Activated CD8-positive, alpha-beta T cell treated with anti-CD3 and anti-CD28 coated beads for 36 hours (primary cell): ENCODE data around the gene TARS2. TPM values are rescaled to one million over a fixed set of nuclear protein-coding genes. Genes with fewer than 3 reads are reported as not detected.

ENCODE experiments used
- ATAC-seq: fragments of 200-7000 bp; cut with Tn5 transposase; one replicate; pipeline ENCODE4 v1.10.0; 2021; ENCODE audit warnings: mild to moderate bottlenecking, moderate library complexity
- CTCF ChIA-PET: fragments of 350-600 bp; sonication (Branson Sonifier 250); formaldehyde crosslinking; loops from one replicate; lab custom pipeline; 2021; ENCODE audit warnings: antibody characterized with exemption; lab: Charles Lee
- POLR2A ChIA-PET: fragments of 350-600 bp; sonication (Branson Sonifier 250); formaldehyde crosslinking; loops from one replicate; lab custom pipeline; 2021; ENCODE audit warnings: antibody characterized with exemption; lab: Charles Lee
- DNase-seq: peaks from one replicate; pipeline ENCODE4 v3.0.0-alpha.2; 2020
- H3K27ac Mint-ChIP-seq: one replicate; pipeline ENCODE4 v1.8.0; 2021; ENCODE audit warnings: mild to moderate bottlenecking, mixed read lengths
- H3K27me3 Mint-ChIP-seq: one replicate; pipeline ENCODE4 v1.8.0; 2021; ENCODE audit warnings: mixed read lengths
- H3K36me3 Mint-ChIP-seq: one replicate; pipeline ENCODE4 v1.8.0; 2021; ENCODE audit warnings: low read depth, mixed read lengths
- H3K4me1 Mint-ChIP-seq: one replicate; pipeline ENCODE4 v1.8.0; 2021; ENCODE audit warnings: low read depth, mixed read lengths
- H3K4me3 Mint-ChIP-seq: one replicate; pipeline ENCODE4 v1.8.0; 2021; ENCODE audit warnings: mild to moderate bottlenecking, moderate library complexity, mixed read lengths
- H3K9me3 Mint-ChIP-seq: one replicate; pipeline ENCODE4 v1.8.0; 2021; ENCODE audit warnings: mixed read lengths
- CTCF ChIP-seq: fragments of 200-600 bp; IDR thresholded peaks from one replicate; pipeline ENCODE4 v1.8.0; 2022; ENCODE audit warnings: antibody characterized with exemption, mild to moderate bottlenecking
- intact Hi-C: fragments of 100-400 bp; cut with micrococcal nuclease; formaldehyde crosslinking; loops from one replicate; pipeline ENCODE4 v1.10.0; 2022
- total RNA-seq, 2 experiments: library from RNA; stranded (reverse); gene quantifications; one replicate each; pipeline ENCODE4 v1.2.3, GENCODE V29; 2021

TARS2 gene
- total RNA-seq, 2 experiments from 2014 or later: 43.3 to 44.5 TPM

DNA sequence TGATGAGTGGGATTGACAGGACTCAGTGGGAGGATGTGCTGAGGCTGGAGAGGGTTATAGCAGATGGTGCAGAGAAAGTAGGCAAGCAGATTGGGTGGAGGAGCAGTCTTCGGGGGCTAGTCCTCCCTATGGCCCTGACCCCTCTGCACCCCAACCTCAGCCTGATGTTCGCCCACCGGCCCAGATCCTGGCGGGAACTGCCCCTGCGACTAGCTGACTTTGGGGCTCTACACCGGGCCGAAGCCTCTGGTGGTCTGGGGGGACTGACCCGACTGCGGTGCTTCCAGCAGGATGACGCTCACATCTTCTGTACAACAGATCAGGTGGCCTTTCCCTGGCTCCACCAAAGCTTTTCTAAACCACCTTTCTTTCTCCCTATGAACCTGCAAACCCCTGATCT, 11.1 kb downstream of the TARS2 start:
- POLR2A ChIA-PET: interaction anchor here (1.0 kb wide), 2 partner anchors 11 to 14 kb away, joined by 3 read pairs; partner anchors contain the start of gene TARS2
- no peaks in the 10 kb centered on the region for H3K9me3 Mint-ChIP-seq
- H3K27ac Mint-ChIP-seq: no peak overlapping the region
- intact Hi-C loops: no loop called here
- H3K4me1 Mint-ChIP-seq: no peaks in the 10 kb centered on the region
- TF ChIP-seq CTCF: no peak
- CTCF ChIA-PET: interaction anchor here (0.8 kb wide), 1 partner anchor 242 kb away, joined by 3 read pairs; no protein-coding TSS in a partner anchor
- peaks cover 26% of the 10 kb centered on the region for H3K36me3 Mint-ChIP-seq
- no peaks in the 10 kb centered on the region for H3K27me3 Mint-ChIP-seq
- DNase-seq (no peak), ATAC-seq (no peak)
- no peak overlapping the region for H3K4me3 Mint-ChIP-seq

- intact Hi-C loops: no loop called here
- peaks cover 3% of the 10 kb centered on the region for H3K4me1 Mint-ChIP-seq
- no peak for TF ChIP-seq CTCF
Observed at GRCh38 chr1:150505431-150505830, 18.2 kb downstream of the TARS2 start.

DNA sequence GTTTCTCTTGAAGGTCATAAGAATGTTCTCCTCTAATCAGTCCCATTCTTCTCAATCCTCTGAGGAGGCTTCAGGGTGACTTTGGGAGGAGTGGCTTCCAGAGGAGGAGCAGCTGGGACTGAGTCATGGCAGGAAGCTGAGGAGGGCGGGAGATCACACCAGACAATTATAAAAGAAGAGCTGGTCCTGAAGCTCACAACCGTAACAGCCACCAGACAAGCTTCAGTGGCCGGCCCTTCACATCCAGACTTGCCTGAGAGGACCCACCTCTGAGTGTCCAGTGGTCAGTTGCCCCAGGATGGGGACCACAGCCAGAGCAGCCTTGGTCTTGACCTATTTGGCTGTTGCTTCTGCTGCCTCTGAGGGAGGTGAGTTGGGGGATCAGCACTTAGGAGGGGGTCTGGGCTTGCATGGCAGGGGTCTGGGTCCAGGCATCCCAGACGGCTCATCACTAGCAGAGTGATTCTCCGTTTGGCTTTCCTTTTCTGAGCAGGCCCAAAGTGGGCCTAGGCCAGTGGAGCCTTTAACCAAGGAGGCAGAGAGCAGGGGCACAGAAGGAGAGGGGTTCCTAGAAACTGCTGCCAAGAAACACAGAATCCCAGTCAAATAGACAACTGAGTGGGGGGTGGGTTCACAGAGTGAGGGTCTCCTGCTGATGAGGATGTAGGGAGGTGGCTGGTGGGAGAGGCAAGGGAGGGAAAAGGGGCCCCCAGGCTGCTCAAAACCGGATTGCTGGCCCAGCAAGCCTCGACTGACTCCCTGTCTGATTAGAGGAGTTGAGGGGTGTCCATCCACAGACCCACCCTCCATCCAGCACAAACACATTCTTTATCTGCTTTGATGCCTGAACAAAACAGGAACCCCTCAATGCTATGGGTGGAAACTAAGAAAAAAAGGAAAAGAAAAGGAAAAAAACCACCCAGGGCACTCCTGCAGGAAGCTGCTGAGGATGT, 21.0 kb downstream of the TARS2 start, which contains the start of gene ECM1:
ECM1 (plus strand) TSS at position 198 of the 953 bp plus-strand sequence; CDS start at position 299, 101 bp downstream.
- H3K9me3 Mint-ChIP-seq: no peaks in the 10 kb centered on the region
- no peak for TF ChIP-seq CTCF
- DNase-seq (no peak), ATAC-seq (no peak)
- peaks cover 27% of the 10 kb centered on the region for H3K36me3 Mint-ChIP-seq
- CTCF ChIA-PET: no interaction called here
- H3K27ac Mint-ChIP-seq: no peak within 1 kb of the TSS
- no peak within 1 kb of the TSS for H3K4me3 Mint-ChIP-seq
- intact Hi-C loops: no loop called here
- H3K27me3 Mint-ChIP-seq: no peaks in the 10 kb centered on the region
- H3K4me1 Mint-ChIP-seq: peaks cover 3% of the 10 kb centered on the region
- POLR2A ChIA-PET: no interaction called here

More at GRCh38 chr1:150505431-150505830, 18.2 kb downstream of the TARS2 start:
- CTCF ChIA-PET: interaction anchor here (1.1 to 2.0 kb wide), 2 partner anchors 27 to 55 kb away, joined by 4 to 6 read pairs; no protein-coding TSS in a partner anchor
- no peak for ATAC-seq
- no peak overlapping the region for H3K4me3 Mint-ChIP-seq
- DNase-seq: no peak
- peaks cover 35% of the 10 kb centered on the region for H3K36me3 Mint-ChIP-seq
- H3K27ac Mint-ChIP-seq: no peak overlapping the region
- POLR2A ChIA-PET: interaction anchor here (1.2 kb wide), 1 partner anchor 18 kb away, joined by 5 read pairs; the partner anchor contains the start of gene TARS2
- no peaks in the 10 kb centered on the region for H3K27me3 Mint-ChIP-seq
- no peaks in the 10 kb centered on the region for H3K9me3 Mint-ChIP-seq

GRCh38 chr1:150508982-150509381, 21.8 kb downstream of the TARS2 start:
- Mint-ChIP-seq H3K4me1 (peaks cover 6% of the 10 kb centered on the region), H3K27ac (no peak overlapping the region), H3K9me3 (no peaks in the 10 kb centered on the region), H3K36me3 (peaks cover 23% of the 10 kb centered on the region), H3K27me3 (no peaks in the 10 kb centered on the region), H3K4me3 (no peak overlapping the region)
- intact Hi-C loops: no loop called here
- ATAC-seq: no peak
- ChIA-PET CTCF (interaction anchor here (1.1 kb wide), 1 partner anchor 24 kb away, joined by 3 read pairs; no protein-coding TSS in a partner anchor), POLR2A (no interaction called here)
- no peak for DNase-seq
- no peak for TF ChIP-seq CTCF
